GM21723 (cell line): ENCODE measurements around the gene HES5.

ENCODE experiments used
- ATAC-seq: cut with Tn5 transposase; IDR thresholded peaks from one replicate; pipeline ENCODE4 v1.9.1; 2021; ENCODE audit warnings: mild to moderate bottlenecking, moderate library complexity; ENCODE audit not compliant: unreplicated experiment

Gene HES5

DNA sequence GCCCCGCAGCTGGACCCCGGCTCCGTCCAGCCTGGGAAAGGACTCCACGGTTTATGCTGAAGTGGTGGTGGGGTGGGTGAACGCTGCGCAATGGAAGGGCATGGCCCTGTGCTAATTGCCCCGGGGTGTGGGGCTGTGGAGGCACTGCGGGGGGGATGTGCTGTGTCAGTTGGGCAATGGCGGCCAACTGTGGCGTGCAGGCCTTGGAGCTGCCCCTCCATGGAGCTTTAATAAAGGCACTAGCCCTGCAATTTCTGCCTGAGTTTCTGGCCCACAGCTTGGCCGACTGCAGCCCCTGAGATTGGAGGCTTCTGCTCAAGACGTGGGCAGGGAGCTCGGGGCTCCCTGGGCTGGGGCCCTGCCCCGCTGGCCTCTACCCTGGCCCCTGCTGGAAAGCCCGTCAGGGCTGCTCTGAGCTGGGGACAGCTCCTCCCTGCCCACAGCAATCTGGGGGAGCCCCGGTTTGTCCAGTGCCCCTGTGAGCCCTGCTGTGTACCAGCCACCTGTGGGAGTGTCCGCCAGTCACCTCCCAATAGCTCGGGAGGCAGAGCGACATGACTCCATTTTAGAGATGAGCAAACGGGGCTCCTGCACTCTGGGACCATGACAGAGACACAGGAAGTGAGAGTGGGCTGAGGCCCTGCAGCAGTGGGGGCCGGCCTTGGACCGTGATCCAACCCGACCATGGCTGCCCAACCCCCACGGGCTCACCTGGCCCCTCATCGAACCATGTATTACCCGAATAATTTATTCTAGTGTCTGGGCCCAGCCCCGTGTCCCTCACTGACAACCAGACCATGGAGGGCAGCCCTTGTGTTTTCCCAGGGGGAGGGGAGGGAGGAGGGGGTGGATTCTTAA is 17.4 kb upstream of the HES5 start:
- ATAC-seq, result peak; percentile 1

DNA sequence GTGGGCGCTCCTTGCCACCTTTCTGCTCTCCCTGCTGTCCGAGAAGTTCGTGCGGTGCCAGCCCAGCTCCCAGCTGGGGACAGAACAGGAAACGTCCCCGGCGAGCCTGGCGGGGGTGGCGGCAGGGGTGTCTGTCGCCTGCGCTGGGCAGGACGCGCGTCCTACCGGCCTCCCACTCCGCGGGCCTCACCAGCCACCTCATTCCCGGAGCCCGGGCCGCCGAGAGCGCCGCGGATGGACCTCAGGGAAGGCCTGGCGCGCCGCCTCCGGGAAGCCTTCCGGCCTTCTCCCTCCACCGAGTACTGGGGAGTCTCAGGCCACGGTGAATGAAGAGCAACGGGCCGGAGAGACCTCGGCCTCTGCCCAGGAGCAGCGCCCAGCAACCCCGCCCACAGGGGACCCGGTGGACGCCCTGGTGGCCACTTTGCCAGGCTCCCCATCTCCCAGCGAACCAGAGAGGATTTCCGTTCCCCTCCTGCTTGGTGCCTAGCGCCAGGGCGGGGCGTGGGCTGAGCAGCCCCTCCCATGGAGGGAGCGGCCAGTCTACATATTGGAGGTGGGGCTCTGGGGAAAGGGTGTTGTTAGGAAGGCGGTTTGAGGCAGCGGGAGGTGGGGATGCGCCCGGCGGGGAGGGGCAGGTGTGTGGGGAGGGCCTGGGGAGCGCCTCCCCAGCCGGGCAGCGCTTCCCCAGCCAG is 16.6 kb upstream of the HES5 start:
- peak; percentile 42 for ATAC-seq

DNA sequence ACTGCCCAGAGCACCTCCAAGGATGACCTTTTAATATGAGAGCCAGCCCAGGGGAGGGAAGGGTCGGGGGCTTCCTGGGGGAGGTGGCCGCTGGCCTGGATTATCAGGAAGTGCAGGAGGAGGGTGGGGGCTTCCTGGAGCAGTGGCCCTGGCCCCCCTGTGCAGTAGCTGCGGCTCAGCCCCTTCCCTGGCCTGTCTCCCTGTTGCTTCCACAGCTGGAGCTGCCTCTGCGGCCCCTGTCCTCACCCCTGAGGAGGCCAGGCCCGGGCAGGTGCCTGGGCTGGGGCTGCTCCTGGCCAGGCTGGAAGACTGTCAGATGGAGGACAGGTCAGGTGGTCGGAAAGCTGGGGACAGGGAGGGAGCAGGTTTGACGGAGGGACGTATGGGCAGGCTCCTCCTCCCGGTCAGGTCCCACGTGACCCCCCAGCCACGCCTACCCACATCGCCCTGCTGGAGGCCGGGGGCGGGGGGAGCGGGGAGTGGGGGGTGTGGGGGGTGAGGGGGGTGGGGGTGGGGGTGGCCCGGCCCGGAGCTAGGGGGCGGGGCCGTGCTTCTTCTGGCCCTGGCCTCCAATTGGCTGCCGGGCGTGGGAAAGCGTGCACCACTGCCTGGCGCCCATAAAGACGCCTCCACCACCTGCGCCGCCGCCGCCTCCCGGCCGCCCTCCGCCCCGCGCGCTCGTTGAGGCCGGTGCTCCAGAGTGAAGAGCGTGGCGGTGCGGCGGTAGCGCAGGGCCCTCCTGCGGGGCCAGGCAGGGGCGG is 15.9 kb upstream of the HES5 start:
- ATAC-seq, result peak; percentile 32

DNA sequence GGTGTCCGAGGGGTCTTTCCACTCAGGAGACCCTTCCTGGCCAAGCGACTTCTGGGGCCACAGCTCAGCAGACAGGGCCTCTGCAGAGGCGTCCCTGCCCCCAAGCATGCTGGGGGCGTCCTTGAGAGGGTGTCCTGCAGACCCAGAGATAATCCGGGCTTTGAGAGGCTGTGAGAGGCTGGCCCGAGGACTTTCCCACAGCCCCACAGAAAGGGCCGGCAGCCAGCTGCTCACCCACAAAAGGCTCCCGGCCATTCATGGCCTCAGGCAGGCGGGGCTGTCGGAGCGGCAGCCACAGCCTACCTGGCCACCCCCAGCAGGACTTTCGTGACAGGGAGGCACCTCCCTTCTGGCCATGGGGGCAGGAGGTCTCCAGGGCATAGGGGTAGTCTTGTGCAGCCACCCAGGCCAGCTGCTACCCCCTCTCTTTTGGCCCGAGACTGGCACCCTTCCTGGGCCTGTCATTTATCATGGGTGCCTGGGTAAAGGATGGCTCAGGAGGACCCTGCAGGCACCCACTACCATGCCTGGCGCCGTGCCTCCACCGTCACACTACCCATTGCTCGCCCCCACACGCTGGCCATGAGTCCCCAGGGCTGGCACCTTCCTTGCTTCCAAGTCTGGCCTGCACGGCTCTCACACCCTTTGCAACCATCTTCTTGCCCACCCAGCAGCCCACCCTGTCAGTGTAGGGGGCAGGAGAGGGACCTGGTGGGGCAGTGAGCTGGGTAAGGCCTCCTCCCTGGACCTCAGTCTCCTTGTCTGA is 15.0 kb upstream of the HES5 start:
- no peak for ATAC-seq

DNA sequence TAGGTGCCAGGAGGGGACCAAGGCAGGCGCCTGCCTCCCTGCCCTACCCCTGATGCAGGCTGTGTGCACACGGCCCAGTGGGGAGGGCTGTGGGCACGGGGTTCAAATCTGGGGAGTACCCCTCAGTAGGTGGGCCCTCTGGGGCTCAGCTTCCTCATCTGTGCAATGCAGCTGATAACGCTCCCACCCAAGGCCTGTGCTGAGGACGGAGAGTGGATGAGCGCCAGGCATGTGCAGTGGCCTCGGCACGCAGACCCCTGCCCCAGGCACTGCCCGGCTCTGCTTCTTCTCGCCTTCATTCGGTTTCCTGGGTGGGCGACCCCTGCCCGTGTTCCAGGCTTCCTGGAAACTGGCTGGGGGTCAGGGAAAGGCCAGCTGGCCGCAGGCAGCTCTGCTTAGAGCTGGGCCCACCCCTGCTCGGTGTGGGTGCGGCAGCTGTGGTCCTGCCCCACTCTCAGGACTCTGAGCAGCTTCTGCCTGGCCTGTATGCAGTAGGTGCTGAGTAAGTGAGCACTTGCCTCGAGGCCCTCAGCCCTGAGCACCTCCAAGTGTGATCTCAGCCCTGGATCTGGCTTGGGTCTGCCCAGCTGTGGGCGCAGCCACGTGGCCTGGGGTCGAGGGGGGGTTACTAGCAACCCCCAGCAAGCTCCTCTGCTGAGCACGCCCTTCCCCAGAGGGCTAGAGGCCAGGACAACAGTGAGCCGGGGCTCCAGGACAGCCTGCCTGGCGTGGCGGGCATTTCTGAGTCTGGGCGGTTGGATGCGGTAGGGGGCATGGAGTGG is 14.2 kb upstream of the HES5 start:
- no peak for ATAC-seq

DNA sequence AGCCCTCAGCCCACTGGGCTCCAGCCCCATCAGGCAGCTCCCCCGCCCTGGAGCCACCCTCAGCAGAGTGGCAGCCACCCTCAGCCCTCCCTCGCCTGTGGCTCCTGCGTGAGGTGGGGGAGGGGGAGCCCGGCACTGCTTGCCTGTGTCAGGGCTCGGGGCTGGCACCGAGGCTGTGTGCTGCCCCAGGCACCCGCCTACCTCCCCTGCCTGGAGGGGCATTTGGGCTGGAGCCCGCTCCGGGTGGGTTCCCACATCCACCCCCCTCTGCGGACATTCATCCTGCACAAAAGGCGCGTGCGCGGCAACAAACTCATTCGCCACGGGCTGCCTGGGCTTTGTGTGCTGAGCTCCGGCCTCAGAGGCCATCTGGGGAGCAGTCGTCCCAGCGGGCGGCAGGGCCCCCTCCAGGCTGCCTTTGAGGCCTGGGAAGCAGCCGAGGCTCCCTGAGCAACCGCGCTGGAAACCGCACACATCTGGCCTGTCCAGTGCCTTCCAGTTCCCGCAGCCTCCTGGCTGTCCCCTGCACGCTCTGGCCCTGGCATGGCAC is 13.6 kb upstream of the HES5 start:
- no peak for ATAC-seq

DNA sequence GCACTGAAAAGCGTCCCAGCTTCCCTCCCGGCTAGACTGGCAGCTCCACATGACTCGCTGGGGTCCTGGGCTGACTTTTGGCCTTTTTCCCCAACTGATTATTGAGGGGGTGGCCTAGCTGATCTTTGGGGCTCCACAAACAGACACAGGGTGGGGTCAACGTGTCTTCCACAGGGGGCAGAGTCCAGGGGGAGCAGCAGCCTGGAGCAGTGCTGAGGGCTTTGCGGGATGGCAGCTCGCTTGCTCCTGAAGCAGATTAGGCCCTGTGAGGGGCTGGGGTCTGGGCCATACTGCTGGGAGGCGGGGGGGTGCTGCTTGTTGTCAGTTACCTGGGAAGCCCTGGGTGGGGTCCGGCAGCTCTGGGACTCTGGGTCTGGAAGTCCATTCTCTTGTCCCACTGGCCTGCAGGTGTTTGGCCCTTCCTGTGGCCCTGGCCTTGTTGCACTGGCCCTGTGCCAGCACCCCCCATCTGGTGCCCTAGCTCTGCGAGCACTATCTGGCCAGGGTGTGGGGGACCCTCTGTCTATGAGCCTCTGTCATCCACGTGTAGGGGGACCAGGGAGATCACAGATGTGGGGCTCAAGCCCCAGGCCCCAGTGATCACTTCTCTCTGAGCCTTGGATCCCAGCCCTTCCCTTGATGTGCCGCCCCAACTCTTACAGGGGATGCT is 12.3 kb upstream of the HES5 start:
- ATAC-seq, result no peak

DNA sequence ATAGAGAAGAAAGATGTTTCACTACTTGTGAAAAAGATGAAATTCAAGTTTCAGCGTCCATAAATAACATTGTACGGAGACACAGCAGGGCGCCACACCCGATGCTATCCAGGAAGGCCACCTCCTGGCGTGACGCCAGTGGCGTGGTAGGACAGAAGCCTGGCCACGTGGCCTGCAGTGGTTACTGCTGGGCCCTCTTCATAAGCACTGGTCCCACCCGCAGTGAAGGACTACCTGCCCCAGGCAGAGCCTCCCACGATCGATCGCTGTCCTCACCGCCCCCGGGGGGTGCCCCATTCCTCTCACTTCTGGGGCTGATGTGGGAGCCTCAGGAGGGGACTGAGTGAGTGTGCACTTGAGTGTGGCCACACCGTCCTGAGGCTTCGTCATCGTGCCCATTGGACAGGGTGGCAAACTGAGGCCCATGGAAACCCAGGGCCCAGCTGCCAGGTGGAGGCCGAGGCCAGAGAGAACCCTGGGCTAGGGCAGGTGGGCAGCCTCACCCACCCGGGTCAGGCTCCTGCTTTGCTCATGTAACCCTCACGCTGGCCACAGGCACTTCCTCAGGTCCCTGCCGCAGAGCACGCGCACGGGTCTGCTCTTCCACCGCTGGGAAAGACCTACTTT is 11.7 kb upstream of the HES5 start:
- ATAC-seq, result no peak

DNA sequence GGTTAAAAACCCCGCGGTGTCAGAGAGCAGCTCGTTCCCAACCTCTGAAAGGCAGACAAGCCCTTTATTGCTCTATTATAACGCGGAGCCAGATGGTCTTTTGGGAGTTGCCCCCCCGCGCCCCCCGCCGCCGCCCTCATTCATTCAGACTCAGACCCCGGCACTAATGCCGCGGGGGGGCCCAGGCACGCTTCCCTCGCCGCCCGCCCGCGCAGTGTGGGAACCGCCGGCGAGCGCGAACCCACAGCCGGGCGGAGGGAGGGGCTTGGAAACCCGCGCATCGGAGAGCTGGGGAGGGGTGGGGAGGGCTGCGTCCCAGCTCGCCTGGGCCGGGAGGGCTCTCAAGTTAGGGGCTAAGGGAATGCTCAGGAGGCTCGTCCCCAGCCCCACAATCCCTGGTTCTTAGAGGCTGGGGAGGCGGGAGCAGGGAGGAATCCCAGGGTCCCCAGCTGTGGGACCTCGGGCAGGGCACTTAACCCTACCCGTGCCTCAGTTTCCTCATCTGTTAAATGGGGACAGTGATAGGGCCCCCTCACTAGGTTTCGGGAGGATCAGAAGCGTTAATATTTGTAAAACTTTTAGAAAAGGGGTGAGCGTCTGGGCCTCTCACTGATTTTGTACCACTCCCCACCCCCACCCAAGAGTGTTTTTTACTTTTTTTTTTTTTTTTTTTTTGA is 10.9 kb upstream of the HES5 start:
- no peak for ATAC-seq

DNA sequence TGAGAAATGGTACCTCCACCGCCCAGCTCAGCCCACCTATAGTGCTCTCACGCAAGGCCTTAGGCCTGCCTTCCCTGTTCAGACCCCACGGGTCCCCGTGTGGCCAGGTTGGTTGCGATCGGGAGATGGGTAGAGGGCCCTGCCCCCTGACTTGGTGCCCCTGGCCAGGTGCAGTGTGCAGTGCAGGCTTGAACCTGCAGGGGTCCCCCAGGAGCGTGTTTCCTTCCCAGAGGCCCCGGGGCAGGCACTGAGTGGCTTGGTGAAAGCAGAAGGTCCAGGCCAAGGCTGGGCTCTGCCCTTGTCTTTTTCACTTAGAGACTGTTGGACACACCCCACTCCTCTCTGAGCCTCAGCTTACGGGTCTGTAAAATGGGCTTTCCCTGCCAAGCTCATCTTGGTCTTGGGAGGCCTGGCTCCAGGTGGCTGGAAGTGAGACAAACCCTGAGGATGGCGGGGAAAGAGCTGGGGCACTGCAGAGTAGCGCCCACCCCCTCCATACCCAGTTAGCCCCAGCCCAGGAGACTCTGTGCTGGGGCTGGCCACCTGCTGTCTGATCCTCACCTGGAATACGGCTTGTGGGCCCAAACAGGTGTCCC is 9.3 kb upstream of the HES5 start:
- ATAC-seq, result no peak

DNA sequence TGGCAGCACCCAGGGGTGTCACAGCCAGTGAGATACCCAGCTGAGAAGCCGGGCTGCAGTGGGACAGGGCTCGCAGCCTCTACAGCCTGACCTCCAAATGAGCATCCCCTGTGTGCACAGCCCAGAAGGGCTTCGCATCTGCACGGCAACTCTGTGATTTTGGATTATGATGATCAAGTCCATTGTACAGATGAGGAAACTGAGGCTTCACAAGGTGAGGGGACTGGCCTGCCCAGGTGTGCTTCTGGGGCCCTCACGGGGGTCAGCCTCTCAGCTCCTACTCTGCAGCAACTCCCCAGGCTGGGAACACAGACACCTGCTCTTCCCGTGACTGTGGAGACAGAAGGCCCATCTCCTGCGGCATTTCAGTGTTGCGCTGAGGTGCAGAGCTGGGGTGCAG is 8.8 kb upstream of the HES5 start:
- ATAC-seq, result no peak

DNA sequence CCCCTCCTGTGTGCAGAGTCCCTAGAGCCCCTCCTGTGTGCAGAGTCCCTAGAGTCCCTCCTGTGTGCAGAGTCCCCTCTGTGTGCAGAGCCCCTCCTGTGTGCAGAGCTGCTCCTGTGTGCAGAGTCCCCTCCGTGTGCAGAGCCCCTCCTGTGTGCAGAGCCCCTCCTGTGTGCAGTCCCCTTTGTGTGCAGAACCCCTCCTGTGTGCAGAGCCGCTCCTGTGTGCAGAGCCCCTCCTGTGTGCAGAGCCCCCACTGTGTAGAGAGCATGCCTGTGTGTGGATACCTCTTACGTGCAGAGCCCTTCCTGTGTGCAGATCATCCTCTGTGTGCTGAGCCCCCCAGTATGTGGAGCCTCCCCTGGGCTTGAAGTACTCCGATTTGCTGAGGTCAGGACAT is 8.3 kb upstream of the HES5 start:
- ATAC-seq, result no peak

DNA sequence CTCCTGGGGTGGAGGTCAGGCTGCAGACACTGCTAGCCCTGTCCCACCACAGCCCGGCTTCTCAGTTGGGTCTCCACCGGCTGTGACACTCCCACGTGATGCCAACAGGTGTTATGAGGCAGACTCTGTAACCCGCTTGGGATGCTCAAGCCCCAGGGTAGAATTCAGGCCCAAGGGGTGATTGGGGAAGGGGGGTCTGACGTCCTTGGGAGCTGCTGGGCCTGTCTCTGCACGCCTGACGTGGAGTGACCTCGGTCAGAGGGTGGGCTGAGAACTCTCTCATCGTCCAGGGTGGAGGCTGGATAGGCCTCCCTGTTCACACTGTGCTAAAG is 7.7 kb upstream of the HES5 start:
- no peak for ATAC-seq

DNA sequence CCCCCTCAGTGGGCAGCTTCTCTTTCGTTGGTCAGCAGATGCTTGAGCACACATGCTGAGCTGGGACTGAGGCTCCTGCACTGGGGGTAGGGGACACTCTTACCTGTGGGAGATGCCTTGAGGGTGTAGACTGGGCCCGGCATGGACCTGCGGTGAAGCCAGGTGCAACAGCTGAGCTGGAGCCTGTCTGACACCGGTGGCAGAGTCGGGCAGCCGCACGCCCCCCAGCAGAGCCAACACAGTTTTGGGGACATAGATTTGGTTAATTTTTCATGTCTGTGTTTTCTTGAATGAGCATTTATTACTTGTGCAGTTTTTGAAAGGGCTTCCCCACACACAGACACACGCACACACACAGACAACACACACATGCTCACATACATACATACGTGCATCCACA is 5.9 kb upstream of the HES5 start:
- no peak for ATAC-seq

DNA sequence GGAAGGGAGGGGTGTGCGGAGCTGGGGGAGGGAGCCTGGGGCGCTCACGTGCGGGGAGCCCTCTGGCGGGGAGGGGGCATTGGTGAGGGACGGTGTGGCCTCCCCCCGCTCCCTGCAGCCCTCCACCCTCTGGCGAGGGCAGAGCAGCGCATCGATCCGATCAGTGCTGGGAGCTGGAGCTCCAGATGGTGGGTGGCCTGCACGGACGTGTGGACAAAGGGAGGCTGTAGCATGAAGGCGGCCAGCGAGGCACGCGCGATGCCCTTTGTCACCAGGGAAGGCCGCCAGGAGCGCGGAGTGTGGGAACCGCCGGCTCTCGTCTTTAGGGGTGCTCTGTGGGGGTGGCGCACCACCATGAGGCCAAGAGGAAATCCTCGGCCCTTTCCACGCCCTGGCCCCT is 5.4 kb upstream of the HES5 start:
- no peak for ATAC-seq

DNA sequence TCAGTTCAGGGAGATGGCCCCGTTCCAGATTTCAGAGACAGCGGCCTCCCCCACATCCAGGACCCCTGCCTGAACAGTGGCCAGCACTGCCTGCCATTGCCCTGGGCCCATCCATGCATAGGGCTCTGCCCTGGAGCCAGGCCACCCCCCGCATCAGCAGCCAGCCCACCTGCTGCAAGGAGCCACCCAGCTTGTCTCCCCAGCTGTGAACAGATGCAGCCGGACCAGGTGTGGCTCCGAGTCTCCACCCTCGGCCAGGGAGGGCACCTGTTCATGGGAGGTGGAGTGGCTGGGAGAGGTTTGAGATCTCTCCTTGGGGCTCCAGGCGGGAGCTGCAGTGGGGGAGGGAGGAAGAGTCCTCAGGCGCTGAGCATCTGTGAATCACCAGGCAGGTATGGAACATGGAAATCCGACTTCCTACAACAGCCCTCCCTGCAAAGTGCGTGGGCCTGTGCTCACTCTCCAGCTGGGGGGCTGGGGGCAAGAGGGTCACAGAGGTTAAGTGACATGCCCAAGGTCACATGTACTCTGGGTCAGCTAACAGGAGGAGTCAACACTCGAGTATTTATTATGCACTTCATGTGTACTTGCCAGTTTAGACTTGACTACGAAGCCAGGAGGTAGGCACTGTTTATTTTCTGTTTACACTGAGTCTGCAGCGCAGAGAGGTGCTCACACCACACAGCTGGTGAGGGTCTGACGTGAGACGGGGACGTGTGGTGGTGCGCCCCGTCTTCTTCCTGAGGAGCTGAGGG is 4.8 kb upstream of the HES5 start:
- ATAC-seq, result no peak

DNA sequence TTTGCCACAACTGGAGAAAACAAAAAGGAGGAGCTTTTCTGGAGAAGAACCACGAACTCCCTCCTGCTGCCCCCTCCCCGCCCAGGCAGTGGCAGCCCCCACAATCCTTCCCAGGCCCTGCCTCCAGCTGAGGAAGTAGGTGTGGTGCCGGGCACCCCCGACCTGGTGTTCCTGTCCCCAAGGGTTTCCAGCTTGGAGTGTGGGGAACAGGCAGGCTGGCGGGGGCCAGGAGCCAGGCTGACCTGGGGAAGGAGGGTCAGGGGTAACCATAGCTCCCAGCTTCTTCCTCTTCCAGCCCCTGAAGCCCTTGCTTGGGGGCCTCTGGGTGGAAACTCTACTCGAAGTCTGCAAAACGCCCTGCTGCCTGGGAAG is 4.2 kb upstream of the HES5 start:
- no peak for ATAC-seq

DNA sequence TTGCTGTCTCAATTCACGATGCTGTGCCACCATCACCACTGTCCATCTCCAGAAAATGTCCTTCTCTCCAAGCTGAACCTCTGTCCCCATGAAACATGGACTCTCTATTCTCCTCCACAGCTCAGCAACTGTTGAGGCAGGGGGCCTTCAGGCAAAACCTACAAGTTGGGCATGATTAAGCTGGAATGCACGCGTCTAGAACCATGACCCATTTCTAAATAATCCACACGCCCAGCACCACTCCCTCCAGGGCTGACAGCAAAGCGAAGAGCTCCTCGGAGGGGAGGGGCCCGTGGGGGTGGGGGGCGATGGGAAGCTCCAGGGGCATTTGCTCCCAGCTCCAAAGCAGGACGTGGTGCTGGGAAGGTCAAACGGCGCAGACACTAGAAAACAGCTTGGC is 3.3 kb upstream of the HES5 start:
- no peak for ATAC-seq
